ENCODE results near the gene INF2.
A peak's percentile ranks its signal among the peaks of the same experiment; 100 is the strongest.

The INF2 gene

GRCh38 chr14:104706733-104707607 is 17.6 kb downstream of the INF2 start:
- no peak for DNase-seq

GRCh38 chr14:104707608-104708595 is 18.5 kb downstream of the INF2 start:
- DNase-seq, result no peak

- DNase-seq, result peak; percentile 27 to 43
Measured at GRCh38 chr14:104708606-104709268, 19.3 kb downstream of the INF2 start.

- no peak for DNase-seq
Measured at GRCh38 chr14:104709387-104710039, 20.1 kb downstream of the INF2 start.

- DNase-seq, result no peak
Measured at GRCh38 chr14:104710071-104710735, 20.8 kb downstream of the INF2 start.

GRCh38 chr14:104712881-104713734 is 23.7 kb downstream of the INF2 start:
- no peak for DNase-seq

GRCh38 chr14:104714066-104714465 is 24.6 kb downstream of the INF2 start:
- DNase-seq, result no peak

GRCh38 chr14:104714681-104715080 is 25.3 kb downstream of the INF2 start:
- DNase-seq, result no peak

GRCh38 chr14:104715416-104715815 is 26.0 kb downstream of the INF2 start:
- DNase-seq, result no peak

GRCh38 chr14:104715871-104716270 is 26.5 kb downstream of the INF2 start:
- no peak for DNase-seq

- DNase-seq, result no peak
Measured at GRCh38 chr14:104717137-104717536, 27.7 kb downstream of the INF2 start.

- no peak for DNase-seq
Measured at GRCh38 chr14:104717646-104718045, 28.2 kb downstream of the INF2 start.

- DNase-seq, result no peak
Measured at GRCh38 chr14:104718147-104718546, 28.7 kb downstream of the INF2 start.

GRCh38 chr14:104718871-104719270 is 29.5 kb downstream of the INF2 start:
- no peak for DNase-seq

- DNase-seq, result no peak
Measured at GRCh38 chr14:104719343-104719742, 29.9 kb downstream of the INF2 start.

GRCh38 chr14:104721505-104722431 is 32.4 kb downstream of the INF2 start:
- DNase-seq, result no peak

GRCh38 chr14:104722938-104723650 is 33.7 kb downstream of the INF2 start:
- no peak for DNase-seq

- DNase-seq, result peak; percentile 29
Measured at GRCh38 chr14:104723651-104724406, 34.4 kb downstream of the INF2 start, which contains the start of gene ADSS1. Gene ADSS1, plus strand, starts transcription at chr14:104724229. Its CDS starts 42 bp downstream, at chr14:104724271.

Measured in AML-193 (cell line).